Transverse colon (tissue), 3 donors: Measurements from ENCODE around the gene PTPN7.

Source experiments
- CTCF ChIP-seq, 5 experiments: fragments of 200-600 bp in 3 of 5; fragments of 450-650 bp in 2 of 5; sonication (generic) in 3 of 5; IDR thresholded peaks; 1 replicate in 2 of 5; 2 replicates in 3 of 5; pipeline ENCODE4 v1.5.1; 2016 to 2017; ENCODE audit warnings: antibody characterized with exemption in 5 of 5, inconsistent platforms in 3 of 5, mild to moderate bottlenecking in 2 of 5, moderate library complexity in 1 of 5
- EP300 ChIP-seq: sonication (generic); formaldehyde crosslinking; IDR thresholded peaks from one replicate; pipeline ENCODE4 v1.6.1; 2017; ENCODE audit warnings: antibody characterized with exemption, low read depth

GRCh38 chr1:202200112-202200548 lies 39.7 kb upstream of the PTPN7 start:
- TF ChIP-seq CTCF (IDR thresholded peaks at IDR 0.05), result peak in 1 of 5 experiments; percentile 10
- no peak for TF ChIP-seq EP300
